Stimulated activated CD4-positive, alpha-beta T cell treated with anti-CD3 and anti-CD28 coated beads, Interleukin-12 subunit alpha, Interleukin-12 subunit beta, amount 100 ng/mL, for 4 hours (primary cell): ENCODE results near the gene RNU2-63P.
"Not testable (repeated sequence)": the region's sequence is repeated elsewhere in the genome, so short reads cannot be mapped to it uniquely, and the experiment has no call there.

Experiments
- DNase-seq: peaks from one replicate; pipeline ENCODE4 v3.0.0-alpha.2; 2020

RNU2-63P gene

DNA sequence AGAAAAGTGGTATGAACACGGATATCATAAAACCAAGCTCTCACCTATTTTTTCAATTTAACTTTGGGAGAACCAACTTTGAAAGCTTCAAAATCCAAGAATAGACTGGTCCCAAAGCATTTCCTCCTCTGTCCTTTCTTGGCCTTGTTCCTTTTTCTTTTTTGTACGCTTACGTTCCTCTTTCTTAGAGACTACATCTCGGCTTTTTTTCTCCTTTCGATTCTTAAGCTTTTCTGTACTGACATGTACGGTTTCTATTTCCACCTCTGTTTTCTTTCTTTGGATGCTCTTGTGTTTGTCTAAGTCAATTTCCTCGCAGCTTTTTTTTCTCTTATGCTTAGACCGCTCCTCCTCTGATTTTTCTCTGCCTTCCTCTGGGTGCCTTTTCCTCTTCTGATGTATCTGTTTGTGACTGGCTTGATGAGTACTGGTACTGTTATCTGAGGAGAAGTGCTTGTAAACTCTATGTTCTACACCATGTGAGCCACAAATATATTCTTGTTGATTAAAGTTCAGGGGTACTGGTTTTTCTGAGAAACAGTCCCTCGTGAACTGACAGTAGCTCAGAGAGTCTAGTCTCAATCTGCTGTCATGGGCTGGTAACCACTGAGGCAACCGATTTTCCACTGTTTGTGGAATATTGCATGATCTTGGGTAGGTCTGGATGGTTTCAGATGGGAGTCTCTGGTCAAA is 11.5 kb upstream of the RNU2-63P start:
- DNase-seq = no peak

DNA sequence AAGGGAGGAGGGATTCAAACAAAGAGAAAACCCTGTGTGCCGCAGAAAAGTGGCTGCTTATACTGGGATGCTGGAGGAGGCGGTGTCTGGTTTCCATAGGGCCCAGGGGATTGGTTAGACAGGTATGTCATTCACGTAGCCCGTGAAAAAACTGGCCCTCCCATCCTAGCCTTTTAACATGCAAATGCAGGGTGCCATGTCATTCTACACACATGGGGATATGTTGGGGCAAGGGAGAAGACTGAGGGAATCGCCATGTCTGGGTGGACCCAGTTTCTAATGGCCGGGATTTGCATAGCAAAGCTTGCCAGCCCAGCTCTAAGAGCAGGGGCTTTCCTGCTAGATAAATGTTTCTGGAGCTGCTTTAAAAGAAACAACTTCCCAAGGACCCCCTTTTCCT is 8.2 kb upstream of the RNU2-63P start:
- DNase-seq = no peak

DNA sequence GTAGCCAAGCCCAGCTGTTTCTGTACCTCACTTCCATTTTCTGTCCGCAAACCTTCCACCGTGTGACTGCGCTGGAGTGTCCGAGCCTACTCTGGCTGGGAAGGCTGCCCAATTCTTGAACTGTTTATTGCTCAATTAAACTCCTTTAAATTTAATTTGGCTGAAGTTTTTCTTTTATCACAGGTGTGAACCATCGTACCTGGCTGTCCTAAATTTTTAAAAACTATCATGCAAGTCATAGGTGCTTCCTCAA is 6.2 kb upstream of the RNU2-63P start:
- DNase-seq = no peak

DNA sequence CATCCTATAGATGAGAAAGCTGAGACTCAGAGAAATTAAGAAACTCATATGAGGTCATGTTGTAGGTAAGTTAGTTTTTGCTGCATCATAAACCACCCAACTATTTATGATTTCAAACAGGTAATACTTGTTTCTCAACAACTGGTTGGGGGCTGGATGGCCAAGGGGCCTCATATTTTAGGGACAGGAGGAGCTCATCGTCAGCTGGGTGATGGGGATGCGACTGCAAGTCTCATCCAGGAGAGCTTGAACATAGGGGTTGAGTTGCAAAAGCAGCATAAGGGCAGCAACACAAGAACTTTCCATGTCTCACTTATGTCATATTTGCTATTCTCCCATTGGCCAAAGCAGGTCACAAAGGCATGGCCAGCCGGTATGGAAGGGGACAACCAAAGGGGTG is 3.6 kb upstream of the RNU2-63P start:
- no peak for DNase-seq

DNA sequence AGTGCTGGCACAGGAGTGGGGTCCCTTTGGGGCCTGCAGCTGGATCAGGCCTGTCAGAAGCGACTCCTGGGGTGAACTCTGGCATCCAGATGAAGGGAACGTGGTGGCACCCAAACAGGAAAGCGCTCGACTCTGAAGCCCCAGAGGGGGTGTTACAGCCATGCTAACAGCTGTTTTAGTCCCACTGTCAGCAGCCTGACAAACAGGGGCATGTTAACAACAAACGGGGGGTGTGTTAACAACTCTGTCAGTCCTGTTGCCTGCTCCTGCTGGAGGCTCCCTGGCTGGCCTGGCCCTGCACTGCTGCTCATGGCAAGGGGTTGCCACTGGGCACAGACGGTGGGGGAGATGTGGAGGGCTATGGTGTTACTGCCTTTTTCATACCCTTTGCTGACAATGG is 2.6 kb upstream of the RNU2-63P start:
- DNase-seq = no peak

DNA sequence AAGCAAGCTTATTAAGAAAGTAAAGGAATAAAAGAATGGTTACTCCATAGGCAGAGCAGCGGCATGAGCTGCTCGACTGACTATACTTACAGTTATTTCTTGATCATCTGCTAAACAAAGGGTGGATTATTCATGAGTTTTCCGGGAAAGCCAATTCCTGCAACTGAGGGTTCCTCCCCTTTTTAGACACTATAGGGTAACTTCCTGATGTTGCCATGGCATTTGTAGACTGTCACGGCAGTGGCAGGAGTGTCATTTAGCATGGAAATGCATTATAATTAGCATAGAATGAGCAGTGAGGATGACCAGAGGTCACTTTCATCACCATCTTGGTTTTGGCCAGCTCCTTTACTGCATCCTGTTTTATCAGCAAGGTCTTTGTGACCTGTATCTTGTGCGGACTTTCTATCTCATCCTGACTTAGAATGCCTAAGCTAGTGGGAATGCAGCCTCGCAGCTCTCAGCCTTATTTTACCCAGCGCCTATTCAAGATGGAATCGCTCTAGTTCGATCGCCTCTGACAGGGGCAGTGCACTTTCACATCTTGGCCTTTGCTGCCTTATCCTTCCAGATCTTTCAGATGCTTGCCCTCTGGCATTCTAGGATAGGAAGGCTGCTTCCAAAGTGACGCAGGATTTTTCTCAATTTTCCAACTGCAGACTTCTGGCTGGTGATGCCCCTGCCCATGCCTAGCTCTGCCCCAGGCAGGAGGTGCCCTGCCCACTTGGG is 1.9 kb upstream of the RNU2-63P start:
- DNase-seq = not testable (repeated sequence)

DNA sequence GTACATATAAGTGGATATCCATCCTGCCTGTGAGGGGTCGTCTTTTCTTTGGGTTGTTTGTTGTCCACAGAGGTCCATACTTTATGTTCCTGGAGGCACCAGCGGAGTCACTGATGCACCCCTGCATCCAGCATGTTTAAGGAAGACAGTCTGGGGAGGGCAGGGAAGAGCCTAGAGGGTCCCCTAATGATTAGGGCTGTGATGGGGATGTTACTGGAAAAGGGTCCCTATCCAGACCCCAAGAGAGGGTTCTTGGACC is 1.4 kb upstream of the RNU2-63P start:
- DNase-seq = not testable (repeated sequence)

DNA sequence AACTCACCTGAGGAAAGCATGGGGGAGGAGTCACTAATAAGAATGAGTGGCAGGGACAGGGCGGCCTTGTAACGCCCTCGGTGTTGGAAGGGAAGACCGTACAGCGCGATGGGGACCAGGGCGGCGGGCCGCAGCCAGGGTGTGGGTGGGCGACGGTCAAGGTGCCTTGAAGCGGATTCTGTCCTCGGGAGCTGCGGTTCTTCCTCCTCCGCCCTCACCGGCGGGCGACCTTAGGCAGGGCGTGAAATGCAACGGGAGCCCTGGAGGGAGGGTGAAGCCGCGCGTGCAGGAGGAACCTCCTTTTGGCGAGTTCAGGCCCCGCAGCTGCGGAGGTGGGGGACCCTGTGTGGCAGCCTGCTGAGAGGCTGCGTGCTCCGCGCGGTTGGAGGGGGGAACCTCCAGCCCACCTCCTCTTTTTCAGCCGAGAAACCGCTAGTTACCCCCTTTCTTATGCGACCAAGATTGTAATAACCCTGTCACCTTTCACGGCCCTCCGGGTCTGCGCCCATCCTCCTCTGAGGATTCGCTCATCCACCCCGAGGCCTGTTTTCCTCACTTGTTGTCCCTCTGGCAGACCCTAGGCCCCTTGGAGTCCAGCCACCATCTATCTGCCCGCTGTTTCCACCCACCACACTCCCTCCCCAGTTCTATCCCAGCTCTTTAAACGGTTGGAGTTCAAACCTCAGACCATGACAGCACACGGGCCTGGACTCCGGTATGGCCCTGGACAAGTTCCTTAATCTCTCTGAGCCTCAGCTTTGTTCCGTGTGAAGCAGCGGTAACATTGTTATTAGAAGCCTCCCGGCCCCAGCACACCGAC is 823 bp upstream of the RNU2-63P start:
- DNase-seq = no peak

DNA sequence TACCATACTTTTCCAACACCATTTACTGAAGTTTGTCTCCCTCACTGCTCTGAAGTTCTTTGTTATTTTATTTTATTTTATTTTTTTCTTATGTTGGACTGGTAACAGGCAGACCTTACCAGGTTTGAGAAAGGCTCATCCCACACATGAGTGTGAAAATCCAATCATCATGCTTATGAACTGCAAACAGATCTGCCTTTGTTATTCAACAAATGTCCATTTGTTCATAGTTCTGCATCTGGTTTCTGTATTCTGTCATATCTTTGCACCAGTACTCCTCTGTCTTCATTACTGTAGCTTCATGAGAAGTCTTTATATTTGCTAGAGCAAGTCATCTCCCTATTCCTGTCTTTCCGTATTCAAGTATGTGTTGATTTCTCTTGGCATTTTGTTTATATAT is 5.3 kb downstream of the RNU2-63P start:
- DNase-seq = no peak

DNA sequence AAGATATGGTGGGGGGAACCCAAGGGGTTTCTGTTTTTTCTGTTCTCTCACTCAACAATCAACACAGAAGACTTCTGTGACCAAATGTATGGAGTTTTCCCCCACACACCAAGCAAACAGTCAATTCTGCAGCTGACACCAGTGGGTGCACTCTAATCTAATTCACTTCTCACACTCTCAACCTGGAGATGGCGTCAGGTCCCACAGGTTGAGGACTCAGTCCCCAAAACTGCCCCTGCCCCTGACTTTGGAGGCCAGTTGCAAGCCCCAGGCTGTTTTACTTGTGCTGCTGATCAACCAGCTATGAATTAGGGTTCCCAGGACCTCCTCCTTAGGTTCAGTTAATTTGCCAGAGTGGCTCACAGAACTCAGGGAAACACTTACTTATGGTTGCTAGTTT is 6.2 kb downstream of the RNU2-63P start:
- no peak for DNase-seq

DNA sequence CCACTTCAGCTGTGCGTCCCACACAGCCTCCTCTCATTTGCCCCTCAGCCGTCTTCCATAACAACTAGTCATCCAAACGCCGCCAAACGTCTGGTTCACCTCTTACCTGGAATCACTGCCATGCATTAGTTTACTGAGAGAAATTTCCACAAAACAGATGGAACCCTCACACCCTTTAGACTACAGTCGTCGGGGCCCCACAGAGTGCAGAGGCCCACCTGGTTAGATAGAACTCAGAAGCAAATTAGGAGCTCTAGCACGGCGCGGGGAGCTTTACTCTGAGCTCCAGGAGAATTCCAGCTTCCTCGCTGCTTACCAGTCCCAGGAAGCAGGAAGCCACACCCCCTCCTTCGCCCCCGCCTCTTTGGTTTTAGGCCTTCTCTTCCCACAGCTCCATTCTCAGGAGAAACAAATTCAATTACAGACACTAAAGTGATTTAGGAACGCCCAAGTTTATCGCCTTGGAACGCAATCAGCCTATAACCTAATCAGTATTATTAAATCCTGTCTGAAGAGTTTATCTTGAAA is 9.4 kb downstream of the RNU2-63P start:
- DNase-seq = no peak

DNA sequence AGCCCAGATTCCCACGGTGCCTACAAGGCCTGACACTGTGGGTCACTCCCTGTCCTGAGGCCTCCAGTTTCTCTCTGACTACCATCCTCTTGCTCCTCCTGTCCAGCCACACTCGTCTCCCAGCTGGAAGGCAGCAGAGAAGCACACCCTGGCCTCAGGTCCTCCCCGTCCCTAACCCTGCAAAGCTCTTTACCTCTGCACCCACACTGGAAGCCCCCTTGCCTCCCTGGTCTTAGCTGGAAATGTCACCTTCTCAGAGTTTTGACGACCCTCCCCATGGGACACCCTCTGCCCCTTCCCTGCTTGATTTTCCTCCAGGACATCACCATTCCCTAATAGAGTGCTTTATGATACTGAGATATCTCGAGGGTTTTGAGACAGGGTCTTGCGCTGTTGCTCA is 10.6 kb downstream of the RNU2-63P start:
- DNase-seq = no peak

DNA sequence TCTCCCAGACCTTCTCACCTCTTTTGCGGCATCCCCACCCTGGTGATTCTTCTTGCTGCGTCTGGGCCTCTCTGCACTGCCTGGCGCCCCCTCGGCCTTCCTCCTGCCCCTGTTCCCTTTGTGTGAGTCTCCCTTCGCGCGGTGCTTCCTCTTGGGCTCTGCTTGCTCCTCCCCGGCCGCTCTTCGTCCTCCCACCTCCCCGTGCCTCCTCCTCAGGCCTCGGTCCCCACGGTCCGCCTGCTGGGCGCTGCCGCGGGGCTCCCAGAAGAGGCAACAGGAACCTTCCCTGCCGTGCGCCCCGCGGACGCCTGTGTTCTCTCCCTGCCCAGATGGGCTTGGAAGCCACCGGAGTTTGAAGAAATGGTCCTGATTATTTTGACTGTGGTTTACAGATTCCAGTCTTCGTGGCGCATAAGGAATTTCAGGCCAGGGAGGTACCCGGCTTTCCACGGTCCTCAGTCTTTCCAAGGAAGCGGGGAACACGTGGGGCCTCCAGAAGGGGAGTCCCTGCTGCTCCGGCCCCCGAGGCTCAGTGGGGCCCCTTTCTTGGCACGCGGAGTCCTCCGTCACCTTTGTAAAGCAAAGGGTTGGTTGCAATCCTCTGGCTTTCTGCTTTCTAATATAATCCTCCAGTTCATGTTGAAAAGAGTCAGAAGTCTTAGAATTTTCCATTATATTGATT is 13.1 kb downstream of the RNU2-63P start:
- no peak for DNase-seq

DNA sequence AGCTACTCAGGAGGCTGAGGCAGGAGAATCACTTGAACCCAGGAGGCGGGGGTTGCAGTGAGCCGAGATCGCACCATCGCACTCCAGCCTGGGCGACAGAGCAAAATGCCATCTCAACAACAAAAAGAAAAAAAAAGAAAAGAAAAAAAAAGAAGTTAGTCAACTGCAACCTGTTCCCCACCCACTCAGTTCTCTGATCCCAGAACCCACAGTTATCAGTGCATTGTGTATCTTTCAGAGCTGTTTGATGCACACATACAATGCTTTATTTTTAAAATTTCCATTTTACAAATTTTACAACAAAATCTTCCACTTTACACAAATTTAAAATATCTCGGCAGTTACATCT is 14.0 kb downstream of the RNU2-63P start:
- DNase-seq = no peak

DNA sequence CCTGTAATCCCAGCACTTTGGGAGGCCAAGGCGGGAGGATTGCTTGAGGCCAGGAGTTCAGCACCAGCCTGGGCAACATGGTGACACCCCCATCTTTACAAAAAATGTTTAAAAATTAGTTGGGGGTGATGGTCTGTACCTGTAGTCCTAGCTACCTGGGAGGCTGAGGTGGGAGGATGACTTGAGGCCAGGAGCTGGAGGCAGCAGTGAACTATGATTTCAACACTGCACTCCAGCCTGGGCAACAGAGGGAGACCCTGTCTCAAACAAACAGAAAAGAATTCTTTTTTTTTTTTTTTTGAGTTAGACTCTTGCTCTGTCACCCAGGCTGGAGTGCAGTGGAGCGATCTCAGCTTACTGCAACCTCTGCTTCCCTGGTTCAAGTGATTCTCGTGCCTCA is 15.9 kb downstream of the RNU2-63P start:
- DNase-seq = not testable (repeated sequence)

DNA sequence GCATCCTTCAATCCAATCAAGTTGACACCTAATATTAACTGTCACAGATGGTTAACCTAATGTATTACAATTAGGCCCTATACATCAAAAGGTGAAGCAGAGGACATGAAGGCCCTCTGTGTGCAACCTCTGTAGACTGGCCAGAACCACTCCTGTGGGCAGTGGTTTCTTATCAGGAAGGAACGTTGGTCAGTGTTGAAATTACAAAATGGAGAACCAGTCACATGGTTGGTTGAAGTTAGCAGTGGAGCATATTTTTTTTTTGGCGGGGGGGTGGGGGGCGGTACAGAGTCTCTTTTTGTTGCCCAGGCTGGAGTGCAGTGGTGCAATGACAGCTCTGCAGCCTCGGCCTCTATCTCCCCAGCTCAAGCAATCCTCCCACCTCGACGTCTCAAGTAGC is 19.8 kb downstream of the RNU2-63P start:
- DNase-seq = no peak

DNA sequence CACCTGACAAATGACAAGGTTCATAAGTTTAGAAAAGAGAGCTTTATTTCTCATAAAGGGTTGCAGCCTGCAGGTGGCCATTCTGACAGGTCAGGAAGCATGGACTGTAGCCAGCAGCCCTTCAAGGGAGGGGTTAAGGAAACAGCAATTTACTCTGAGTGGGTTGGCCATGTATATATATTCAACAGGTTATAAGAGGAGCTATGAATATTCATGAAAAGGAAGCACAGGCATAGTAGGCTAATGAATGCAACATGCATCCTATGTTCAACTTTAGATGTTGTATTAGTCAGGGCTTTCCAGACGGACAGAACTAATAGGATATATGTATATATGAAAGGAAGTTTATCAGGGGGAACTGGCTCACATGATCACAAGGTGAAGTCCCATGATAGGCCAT is 20.6 kb downstream of the RNU2-63P start:
- no peak for DNase-seq

DNA sequence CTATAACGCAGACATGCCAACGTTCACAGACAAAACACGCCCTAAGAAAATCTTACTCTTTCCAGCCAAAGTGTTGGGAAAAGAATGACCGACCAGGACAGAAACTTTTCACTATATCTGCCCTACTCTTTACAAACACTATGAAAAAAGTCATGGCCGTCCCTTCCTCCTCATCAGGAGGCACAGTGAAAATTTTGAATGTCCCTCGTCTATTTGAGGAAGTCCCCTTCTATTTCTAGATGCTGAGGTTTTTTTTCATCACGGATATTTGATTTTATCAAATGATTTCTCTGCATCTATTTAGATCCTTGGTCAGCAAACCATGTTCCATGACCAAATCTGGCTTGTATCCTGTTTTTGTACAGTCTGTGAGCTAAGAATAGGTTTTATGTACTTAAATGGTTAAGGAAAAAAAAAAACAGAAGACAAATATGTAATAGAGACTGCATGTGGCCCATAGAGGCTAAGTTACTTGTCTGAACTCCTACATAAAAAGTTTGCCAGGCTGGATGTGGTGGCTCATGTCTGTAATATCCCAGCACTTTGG is 22.0 kb downstream of the RNU2-63P start:
- not testable (repeated sequence) for DNase-seq

DNA sequence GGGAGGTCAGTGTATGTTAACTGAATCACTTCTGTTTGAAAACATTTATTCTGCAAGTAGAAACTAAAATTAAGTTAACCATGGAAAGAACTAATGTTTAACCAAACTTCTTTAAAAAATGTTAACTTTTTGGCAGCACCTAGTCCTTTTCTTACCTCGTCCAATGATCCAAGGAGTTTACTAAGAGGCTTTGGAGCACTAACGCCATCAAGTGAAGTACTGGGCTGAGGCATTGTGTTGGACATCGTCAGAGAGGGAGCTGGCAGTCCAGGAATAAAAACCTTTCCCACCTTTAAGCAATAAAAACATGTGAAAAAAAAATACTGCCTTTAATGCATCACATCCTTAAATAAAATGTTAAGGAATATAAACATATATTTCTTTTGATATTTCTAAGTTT is 23.8 kb downstream of the RNU2-63P start:
- not testable (repeated sequence) for DNase-seq

DNA sequence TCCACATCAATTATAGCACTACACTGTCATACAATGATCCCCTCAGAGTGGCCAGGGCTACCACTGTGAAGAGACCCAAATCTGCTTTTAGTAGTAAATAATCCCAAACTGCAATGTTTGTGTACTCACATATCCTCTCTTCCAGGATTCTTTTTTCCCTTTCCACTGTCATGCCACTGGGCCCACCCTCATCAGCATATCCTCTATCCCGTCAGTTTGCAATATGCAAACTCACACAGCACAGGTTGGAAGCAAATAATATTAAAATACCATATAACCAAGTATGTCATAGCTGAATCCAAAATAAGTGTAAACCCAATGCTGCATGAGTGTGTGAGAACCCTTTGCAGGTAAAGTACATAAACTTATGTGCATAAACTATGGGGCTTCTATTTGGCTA is 28.9 kb downstream of the RNU2-63P start:
- not testable (repeated sequence) for DNase-seq

DNA sequence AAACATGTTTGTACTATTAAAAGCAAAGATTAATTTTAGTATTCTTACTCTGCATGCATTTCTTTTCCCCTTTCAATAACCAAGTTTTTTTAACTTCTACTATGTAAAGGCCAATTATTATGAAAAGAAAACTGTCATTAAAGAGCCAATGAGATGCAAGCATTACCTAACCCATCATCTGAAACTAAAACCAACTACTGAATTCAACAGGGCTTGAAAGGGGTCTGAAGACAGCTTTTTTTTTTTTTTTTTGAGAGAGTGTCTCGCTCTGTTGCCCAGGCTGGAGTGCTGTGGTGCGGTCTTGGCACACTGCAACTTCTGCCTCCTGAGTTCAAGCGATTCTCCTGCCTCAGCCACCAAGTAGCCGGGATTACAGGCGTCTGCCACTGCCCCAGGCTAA is 30.4 kb downstream of the RNU2-63P start:
- DNase-seq = not testable (repeated sequence)

DNA sequence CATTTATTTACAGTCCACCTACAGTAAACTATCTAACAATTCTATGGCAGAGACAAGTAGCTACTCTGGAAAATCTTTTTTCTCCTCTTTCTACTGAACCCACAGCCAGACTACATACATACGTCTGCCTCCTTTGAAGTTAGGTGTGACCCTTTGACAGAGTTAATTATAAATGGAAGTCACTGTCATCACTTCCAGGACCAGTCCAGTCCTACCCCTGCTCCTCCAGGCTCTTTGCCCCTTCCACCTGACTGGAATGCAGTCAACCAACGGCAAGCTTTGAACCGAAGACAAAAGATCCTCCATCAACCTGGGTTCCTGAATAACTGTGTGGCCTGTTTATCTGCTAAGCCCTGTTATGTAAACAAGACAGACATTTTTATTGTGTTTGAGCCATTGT is 35.2 kb downstream of the RNU2-63P start:
- DNase-seq = not testable (repeated sequence)

DNA sequence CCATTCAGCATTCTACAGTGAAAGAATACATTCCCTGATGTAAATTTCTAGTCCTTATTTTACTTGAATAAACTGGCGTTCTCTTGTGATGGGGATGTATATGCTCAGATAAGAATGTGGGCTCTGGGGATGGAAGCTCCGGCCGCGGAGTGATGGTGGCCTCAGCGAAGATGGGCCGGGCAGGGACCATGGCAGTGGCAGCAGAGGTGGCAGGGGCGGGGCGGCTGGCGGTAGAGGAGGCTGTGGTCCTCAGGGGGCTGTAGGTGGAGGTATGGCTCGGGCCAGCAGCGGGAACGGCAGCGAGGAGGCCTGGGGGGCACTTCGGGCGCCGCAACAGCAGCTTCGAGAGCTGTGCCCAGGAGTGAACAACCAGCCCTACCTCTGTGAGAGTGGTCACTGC is 44.0 kb downstream of the RNU2-63P start:
- DNase-seq = not testable (repeated sequence)
